Measurements from ENCODE around the gene RAMACL.
A peak's percentile ranks its signal among the peaks of the same experiment; 100 is the strongest.

Gene RAMACL

DNA sequence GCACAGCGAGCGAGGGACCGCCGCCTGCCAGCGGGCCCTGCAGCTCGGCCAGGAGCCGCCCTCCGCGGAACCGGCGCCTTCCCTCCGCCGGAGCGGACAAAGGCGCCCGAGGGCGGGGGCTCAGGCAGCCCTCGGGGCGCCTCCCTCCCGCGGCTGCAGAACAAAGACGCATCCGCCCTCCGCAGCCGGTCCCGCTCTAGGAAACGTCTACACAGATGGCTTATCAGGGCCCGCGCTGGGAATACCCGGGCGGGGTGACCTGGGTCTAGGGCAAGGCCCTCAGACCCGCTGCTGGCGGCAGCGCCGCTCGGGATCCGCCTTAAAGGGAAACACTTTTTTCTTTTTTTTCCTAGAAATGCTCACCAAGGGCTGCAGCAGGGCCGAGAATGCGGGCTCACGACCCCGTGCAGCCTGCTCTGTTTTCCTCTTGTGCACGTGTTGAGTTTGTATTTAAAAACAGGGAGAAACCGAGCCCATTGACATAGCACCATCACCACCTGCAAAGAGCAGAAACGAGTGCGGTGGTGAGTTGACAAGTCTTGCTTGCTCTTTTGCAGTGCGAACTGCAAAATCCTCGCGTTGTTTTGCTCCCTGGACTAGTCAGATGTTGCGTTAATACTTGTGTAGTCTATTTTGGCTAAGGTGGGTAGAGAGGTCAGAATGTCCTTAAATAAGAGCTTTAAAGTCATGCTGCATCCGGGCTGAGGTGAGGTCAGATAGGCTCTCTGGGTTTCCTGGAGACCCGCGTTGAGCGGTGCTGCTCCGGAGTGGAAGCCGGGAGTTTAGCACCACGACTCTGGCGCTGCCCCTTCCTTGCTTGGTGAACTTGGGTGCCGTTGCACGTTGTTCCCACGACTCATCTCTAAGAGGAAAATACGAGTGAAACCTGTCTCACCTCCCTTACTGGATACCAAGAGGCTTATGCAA is 41.7 kb upstream of the RAMACL start (continued):
- TF ChIP-seq ZNF292 (tag by site-specific recombination; IDR thresholded peaks at IDR 0.05; ENCODE audit: borderline replicate concordance, low read depth): no peak
- peak; percentile 65 for TF ChIP-seq IKZF3 (tag by site-specific recombination; IDR thresholded peaks at IDR 0.05)
- TF ChIP-seq ZNF521 (tag by site-specific recombination; IDR thresholded peaks at IDR 0.05): no peak
- no peak for TF ChIP-seq TCF7L2 (IDR thresholded peaks at IDR 0.05; ENCODE audit: borderline replicate concordance, low read depth, low read length)
- TF ChIP-seq ZSCAN23 (tag by site-specific recombination; IDR thresholded peaks at IDR 0.05): no peak
- TF ChIP-seq ZNF302 (tag by site-specific recombination; IDR thresholded peaks at IDR 0.05; ENCODE audit: low read depth): no peak
- peak; percentile 9; the same call in 1 of the 2 replicates for TF ChIP-seq FEZF1 (tag by site-specific recombination; IDR thresholded peaks at IDR 0.05)
- no peak for TF ChIP-seq ZNF10 (tag by site-specific recombination; IDR thresholded peaks at IDR 0.05)
- TF ChIP-seq ZNF341 (tag by site-specific recombination; IDR thresholded peaks at IDR 0.05; ENCODE audit: low read depth): peak; percentile 93
- peak; percentile 83 for TF ChIP-seq ZBTB20 (tag by site-specific recombination; IDR thresholded peaks at IDR 0.05)
- TF ChIP-seq, protein P1, sequence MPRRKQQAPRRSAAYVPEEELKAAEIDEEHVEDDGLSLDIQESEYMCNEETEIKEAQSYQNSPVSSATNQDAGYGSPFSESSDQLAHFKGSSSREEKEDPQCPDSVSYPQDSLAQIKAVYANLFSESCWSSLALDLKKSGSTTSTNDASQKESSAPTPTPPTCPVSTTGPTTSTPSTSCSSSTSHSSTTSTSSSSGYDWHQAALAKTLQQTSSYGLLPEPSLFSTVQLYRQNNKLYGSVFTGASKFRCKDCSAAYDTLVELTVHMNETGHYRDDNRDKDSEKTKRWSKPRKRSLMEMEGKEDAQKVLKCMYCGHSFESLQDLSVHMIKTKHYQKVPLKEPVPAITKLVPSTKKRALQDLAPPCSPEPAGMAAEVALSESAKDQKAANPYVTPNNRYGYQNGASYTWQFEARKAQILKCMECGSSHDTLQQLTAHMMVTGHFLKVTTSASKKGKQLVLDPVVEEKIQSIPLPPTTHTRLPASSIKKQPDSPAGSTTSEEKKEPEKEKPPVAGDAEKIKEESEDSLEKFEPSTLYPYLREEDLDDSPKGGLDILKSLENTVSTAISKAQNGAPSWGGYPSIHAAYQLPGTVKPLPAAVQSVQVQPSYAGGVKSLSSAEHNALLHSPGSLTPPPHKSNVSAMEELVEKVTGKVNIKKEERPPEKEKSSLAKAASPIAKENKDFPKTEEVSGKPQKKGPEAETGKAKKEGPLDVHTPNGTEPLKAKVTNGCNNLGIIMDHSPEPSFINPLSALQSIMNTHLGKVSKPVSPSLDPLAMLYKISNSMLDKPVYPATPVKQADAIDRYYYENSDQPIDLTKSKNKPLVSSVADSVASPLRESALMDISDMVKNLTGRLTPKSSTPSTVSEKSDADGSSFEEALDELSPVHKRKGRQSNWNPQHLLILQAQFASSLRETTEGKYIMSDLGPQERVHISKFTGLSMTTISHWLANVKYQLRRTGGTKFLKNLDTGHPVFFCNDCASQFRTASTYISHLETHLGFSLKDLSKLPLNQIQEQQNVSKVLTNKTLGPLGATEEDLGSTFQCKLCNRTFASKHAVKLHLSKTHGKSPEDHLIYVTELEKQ (tag by site-specific recombination; IDR thresholded peaks at IDR 0.05; ENCODE audit: borderline replicate concordance): no peak
- no peak for TF ChIP-seq ZNF707 (tag by site-specific recombination; IDR thresholded peaks at IDR 0.05)
- TF ChIP-seq, protein P2, sequence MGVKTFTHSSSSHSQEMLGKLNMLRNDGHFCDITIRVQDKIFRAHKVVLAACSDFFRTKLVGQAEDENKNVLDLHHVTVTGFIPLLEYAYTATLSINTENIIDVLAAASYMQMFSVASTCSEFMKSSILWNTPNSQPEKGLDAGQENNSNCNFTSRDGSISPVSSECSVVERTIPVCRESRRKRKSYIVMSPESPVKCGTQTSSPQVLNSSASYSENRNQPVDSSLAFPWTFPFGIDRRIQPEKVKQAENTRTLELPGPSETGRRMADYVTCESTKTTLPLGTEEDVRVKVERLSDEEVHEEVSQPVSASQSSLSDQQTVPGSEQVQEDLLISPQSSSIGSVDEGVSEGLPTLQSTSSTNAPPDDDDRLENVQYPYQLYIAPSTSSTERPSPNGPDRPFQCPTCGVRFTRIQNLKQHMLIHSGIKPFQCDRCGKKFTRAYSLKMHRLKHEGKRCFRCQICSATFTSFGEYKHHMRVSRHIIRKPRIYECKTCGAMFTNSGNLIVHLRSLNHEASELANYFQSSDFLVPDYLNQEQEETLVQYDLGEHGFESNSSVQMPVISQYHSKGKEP (tag by site-specific recombination; IDR thresholded peaks at IDR 0.05): no peak
- TF ChIP-seq ZBTB17 (tag by site-specific recombination; IDR thresholded peaks at IDR 0.05): 0 out of 2 replicates have a peak, but pooled peaks have one; percentile 23
- TF ChIP-seq ZNF140 (tag by site-specific recombination; IDR thresholded peaks at IDR 0.05): no peak
- TF ChIP-seq ZSCAN30 (tag by site-specific recombination; IDR thresholded peaks at IDR 0.05): peak; percentile 93
- no peak for TF ChIP-seq ZNF350 (tag by site-specific recombination; IDR thresholded peaks at IDR 0.05)
- TF ChIP-seq, protein P3, sequence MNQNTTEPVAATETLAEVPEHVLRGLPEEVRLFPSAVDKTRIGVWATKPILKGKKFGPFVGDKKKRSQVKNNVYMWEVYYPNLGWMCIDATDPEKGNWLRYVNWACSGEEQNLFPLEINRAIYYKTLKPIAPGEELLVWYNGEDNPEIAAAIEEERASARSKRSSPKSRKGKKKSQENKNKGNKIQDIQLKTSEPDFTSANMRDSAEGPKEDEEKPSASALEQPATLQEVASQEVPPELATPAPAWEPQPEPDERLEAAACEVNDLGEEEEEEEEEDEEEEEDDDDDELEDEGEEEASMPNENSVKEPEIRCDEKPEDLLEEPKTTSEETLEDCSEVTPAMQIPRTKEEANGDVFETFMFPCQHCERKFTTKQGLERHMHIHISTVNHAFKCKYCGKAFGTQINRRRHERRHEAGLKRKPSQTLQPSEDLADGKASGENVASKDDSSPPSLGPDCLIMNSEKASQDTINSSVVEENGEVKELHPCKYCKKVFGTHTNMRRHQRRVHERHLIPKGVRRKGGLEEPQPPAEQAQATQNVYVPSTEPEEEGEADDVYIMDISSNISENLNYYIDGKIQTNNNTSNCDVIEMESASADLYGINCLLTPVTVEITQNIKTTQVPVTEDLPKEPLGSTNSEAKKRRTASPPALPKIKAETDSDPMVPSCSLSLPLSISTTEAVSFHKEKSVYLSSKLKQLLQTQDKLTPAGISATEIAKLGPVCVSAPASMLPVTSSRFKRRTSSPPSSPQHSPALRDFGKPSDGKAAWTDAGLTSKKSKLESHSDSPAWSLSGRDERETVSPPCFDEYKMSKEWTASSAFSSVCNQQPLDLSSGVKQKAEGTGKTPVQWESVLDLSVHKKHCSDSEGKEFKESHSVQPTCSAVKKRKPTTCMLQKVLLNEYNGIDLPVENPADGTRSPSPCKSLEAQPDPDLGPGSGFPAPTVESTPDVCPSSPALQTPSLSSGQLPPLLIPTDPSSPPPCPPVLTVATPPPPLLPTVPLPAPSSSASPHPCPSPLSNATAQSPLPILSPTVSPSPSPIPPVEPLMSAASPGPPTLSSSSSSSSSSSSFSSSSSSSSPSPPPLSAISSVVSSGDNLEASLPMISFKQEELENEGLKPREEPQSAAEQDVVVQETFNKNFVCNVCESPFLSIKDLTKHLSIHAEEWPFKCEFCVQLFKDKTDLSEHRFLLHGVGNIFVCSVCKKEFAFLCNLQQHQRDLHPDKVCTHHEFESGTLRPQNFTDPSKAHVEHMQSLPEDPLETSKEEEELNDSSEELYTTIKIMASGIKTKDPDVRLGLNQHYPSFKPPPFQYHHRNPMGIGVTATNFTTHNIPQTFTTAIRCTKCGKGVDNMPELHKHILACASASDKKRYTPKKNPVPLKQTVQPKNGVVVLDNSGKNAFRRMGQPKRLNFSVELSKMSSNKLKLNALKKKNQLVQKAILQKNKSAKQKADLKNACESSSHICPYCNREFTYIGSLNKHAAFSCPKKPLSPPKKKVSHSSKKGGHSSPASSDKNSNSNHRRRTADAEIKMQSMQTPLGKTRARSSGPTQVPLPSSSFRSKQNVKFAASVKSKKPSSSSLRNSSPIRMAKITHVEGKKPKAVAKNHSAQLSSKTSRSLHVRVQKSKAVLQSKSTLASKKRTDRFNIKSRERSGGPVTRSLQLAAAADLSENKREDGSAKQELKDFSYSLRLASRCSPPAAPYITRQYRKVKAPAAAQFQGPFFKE (tag by site-specific recombination; IDR thresholded peaks at IDR 0.05; ENCODE audit: borderline replicate concordance): no peak
- no peak; the same call in 1 of the 2 replicates for TF ChIP-seq TRIM28 (IDR thresholded peaks at IDR 0.05; ENCODE audit: borderline replicate concordance, low read length)
- 0 out of 2 replicates have a peak, but pooled peaks have one; percentile 10 for TF ChIP-seq ZNF777 (tag by site-specific recombination; IDR thresholded peaks at IDR 0.05; ENCODE audit: borderline replicate concordance)
- no peak for TF ChIP-seq YY2 (tag by site-specific recombination; IDR thresholded peaks at IDR 0.05)
- TF ChIP-seq, protein P4, sequence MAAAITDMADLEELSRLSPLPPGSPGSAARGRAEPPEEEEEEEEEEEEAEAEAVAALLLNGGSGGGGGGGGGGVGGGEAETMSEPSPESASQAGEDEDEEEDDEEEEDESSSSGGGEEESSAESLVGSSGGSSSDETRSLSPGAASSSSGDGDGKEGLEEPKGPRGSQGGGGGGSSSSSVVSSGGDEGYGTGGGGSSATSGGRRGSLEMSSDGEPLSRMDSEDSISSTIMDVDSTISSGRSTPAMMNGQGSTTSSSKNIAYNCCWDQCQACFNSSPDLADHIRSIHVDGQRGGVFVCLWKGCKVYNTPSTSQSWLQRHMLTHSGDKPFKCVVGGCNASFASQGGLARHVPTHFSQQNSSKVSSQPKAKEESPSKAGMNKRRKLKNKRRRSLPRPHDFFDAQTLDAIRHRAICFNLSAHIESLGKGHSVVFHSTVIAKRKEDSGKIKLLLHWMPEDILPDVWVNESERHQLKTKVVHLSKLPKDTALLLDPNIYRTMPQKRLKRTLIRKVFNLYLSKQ (tag by site-specific recombination; IDR thresholded peaks at IDR 0.05; ENCODE audit: borderline replicate concordance): no peak
- TF ChIP-seq ZBTB8A (tag by site-specific recombination; IDR thresholded peaks at IDR 0.05): peak; percentile 92
- TF ChIP-seq KLF7 (tag by site-specific recombination; IDR thresholded peaks at IDR 0.05; ENCODE audit: borderline replicate concordance): no peak
- TF ChIP-seq ZBTB7A (tag by site-specific recombination; IDR thresholded peaks at IDR 0.05; ENCODE audit: low read depth): no peak
- no peak for TF ChIP-seq ZNF433 (tag by site-specific recombination; IDR thresholded peaks at IDR 0.05; ENCODE audit: low read depth)
- no peak for TF ChIP-seq ZNF791 (tag by site-specific recombination; IDR thresholded peaks at IDR 0.05)
